GM18498 (cell line): ENCODE results near the gene S100A3.
"Not testable (repeated sequence)": the region's sequence is repeated elsewhere in the genome, so short reads cannot be mapped to it uniquely, and the experiment has no call there.

Source experiments
- ATAC-seq: cut with Tn5 transposase; IDR thresholded peaks from one replicate; pipeline ENCODE4 v1.9.1; 2021; ENCODE audit warnings: mild to moderate bottlenecking, moderate library complexity; ENCODE audit not compliant: unreplicated experiment

The S100A3 gene

DNA sequence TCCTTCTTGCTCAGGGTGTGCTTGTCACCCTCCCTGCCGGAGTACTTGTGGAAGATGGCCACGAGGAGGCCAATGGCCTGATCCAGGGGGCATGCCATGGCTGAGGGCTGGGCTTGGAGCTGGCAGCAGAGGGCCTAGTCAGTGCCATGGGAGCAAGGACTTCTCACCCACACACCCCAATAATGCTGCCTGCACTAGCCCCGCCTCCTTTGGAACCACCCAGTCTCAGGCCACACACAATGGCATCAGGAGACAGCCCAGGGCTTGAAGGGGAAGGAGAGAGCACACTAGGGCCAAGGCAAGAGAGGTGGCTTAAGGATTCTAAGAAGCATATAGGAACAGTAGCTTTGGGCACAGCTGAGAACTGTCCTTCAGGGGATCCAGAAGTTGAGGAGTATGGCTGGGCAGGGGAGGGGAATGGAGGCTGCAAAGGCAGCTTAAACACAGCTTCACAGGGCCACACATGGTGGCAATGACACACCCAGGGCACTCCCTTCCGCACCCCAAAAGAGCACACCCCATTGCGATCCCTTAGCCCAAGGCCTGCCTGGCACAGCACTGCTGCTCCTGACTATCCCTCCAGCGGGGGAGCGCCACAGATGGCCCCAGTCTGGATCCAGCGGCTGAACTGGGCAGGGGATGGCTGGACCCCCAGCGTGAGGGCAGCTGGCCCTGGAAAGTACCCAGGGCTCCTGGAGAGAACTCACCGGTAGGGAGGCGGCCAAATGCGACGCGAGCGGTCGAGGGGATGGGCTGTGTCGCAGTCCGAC, 13.6 kb downstream of the S100A3 start, which contains the start of gene S100A6:
TSS of gene S100A6 (minus strand) at position 750 of the 770 bp plus-strand sequence. CDS start at position 98, 652 bp downstream.
- ATAC-seq, result no peak

DNA sequence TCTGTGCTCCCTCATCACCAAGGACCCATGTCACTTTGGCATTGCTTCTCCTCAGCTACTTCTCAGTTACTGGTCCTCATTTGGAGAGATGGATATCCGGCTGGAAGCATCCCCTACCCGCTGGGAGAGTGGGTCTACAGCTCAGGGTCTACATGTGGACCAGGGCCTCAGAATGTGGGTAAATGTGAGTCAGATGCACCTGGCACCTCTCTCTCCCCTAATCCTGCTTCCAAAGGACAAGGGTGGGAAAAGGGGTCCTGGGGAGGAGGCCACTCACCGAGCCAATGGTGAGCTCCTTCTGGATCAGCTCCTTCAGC, 14.2 kb downstream of the S100A3 start:
- no peak for ATAC-seq

DNA sequence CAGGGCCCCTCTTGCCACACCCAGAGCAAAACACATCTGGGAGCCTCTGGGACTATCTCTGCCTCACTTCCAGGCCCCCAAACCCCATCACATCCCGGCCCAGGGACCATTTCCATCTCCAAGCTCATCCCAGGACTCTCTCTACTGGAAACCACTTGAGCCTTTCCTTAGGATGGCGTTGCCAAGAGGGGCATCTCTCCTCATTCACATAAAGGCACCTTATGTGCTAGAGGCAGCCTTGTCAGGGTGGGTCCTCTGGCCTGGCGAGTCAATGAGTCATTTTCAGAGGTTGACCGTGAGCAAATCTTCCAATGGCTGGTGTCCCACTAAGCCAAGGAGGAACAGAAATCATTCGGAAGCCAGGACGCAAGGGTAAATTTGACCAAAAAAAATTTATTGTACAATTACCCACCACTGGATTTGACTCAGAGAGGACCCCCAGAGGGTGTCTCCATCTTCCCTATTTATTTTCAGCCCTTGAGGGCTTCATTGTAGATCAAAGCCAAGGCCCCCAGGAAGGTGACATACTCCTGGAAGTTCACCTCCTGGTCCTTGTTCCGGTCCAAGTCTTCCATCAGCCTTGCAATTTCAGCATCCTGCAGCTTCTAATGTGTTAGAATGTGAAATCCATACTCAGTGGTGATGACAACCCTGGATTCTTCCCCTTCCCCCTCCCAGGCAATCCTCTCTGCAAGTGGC, 14.7 kb downstream of the S100A3 start:
- no peak for ATAC-seq

DNA sequence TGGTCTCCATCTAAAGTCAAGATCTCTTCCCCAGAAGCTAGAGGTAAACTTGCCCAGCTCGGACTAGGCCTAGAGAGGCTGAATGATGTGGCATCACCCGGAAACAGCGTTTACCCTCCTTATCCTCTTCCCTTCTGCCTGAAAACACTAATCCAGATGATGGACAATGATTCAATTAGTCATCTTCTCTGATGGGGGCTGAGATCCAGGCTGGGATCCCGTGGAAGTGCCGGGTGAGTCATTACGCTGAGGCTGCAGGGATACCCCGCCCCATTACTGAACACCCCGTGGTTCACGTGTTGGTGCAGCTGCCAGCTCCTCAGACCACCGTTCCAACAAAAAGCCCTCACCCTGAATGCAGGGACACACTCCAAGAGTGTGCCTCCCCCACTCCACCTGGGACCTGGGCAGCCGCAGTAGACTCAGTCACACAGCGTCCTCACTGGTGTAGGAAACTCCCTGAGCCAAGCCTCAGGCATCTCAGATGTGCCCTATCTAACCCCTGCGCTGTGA, 15.3 kb downstream of the S100A3 start:
- no peak for ATAC-seq

DNA sequence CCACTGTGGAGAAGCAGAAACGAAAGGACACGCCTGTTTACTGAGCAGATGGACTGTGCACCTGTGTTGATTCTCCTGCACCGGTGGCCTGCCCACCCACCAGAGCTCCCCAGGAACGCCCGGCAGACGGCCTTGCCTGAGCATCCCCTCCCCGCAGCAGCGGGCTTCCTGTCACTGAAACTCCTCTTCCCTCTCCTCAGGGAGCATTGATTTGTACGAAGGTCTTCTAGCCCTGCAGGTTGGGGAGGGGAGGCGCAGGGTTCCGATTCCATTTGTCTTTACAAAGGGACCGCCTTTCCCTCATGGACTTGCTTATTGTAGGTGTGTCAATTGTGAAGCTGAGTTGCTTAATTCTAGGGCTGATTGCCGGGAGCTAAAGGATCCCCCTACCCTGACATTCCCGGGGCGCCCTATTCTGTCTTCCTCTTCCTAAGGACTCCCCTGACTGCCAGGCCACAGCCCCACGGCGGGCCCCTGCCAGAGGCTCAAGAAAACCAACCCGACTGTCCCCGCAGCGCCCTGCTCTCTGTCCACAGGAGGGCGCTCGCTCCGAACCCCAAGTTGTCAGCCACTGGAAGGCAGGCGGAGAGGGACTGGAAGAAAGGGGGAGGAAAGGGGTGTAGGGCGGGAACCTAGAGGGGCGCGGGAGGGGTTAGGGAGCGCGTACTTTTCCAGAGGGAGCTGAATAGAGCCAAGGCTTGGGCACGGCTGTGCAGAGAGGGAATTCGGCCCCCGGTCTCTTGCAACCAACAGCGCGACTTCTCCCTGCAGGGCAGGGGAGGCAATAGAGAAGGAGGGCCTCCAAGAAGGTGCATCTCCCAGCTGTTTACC, 16.1 kb downstream of the S100A3 start:
- no peak for ATAC-seq

DNA sequence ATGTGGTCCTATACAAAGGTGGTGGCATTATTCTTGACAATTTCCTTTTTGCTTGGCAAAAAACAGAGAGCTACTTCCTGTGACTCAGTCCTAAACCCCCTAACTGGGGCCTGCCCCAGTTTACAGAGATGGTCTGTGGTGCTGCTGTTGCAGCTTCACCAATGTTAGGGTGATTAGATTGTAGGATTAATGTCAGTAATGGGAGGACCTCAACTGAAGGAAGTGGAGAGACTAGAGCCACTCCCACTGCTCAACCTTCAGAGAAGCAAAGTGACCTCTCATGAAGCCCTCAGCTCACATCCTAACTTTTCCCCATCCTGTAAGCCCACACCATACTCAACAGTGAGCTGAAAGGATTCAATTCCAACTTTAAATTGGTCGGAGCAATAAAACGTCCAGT, 16.9 kb downstream of the S100A3 start:
- ATAC-seq, result no peak

DNA sequence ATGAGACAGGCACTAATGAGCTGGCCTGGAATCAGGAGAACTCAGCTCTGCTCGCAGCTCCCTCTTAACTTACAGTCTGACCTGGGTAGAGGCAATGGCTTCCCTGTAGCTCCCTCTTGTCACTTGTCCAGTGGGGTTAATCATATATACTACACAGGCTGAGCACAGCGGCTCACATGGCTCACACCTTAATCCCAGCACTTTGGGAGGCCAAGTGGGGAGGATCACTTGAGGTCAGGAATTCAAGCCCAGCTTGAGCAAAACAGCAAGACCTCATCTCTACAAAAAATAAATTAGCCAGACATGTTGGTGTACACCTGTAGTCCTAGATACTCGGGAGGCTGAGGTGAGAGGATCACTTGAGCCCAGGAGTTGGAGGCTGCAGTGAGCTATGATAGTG, 17.4 kb downstream of the S100A3 start:
- ATAC-seq, result no peak

DNA sequence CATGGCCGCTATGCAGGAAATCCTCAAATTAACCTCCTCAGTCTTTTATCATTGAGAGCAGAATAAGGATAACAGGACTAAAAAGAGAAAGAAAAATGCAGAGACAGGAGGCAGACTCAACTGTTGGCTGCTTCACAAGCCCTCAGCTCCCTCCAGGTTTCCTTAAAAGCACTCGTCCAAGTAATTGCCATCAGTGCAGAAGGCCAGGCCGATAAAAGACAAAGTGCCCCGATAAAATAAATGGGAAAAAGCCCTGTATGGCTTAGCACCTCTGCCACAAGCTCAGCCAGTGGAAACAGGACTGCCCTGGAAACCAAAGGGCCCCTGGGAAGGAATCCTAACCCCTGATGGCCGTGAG, 21.4 kb downstream of the S100A3 start:
- no peak for ATAC-seq

DNA sequence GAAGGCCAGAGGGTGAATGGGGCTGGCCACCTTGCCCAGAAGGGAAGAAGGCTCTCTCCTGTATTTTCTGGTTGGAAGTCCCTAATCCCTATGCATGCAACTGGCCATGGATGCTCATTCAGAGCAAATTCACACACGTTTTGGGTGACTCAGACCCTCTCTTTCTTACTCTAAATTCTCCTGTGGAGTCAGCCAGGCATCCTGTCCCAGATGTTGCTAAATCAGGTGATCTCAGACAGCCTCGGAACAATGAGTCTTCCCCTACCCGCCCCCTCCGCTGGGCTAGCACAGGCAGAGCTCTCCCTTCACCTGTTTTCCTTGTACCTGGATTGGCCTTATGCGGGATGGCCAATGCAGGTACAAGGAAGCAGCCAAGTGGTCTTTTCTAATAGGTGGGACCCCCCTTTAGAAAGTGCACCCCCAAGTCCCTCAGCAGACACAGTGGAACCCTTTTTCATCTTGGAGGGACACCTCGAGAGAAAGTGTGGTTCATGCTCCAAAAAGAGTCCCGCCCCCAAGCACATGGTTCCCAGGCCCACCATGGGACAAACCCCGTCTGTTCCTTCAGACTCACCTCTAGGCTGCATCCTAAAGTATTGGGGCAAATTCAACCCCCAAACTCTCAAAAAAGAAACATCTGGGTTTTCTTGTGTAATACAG, 21.9 kb downstream of the S100A3 start:
- ATAC-seq, result no peak

DNA sequence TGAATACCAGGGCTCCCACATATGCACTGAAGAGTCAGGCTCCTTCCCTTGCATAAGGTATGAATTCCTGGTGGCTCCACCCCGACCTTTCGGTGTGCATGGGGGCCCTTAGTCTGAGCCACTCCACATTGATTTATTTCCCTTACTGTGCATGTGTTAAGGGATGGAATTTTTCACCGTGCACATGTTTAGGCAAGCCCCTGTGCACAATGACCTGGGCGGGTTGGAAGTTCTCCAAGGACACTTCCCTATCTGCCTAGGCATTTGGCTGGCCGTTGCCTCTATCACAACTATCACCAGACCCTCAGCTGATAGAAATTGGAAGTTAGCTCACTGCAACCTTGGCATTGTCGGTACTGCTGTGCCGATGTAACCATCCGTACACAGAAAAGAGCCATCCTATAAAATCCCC, 22.9 kb downstream of the S100A3 start:
- ATAC-seq, result no peak

DNA sequence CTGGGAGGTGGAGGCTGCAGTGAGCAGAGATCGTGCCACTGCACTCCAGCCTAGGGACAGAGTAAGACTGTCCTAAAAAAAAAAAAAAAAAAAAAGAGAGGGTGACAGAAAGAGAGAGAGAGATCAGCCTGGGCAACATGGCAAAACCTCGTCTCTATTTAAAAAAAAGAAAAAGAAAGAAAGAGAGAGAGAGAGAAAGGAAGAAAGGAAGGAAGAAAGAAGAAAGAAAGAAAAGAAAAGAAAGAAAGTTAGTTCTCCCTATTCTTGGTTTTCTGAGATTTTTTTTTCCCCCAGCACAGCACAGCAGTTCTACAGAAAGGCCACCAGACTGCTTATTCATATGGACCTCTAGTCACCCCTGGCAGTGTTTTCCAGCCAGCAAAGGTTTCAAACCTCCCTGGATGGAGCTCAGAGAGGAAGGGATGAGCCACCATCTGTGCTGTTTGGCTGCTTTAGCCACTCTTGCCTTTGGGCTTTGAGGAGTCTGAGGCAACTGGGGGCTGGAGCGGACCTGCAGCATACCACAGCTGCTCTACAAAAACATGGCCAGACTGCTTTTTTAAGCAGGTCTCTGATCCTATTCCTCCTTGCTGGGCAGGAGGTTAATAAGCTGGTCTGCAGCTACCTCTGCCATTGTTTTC, 23.9 kb downstream of the S100A3 start:
- no peak for ATAC-seq

DNA sequence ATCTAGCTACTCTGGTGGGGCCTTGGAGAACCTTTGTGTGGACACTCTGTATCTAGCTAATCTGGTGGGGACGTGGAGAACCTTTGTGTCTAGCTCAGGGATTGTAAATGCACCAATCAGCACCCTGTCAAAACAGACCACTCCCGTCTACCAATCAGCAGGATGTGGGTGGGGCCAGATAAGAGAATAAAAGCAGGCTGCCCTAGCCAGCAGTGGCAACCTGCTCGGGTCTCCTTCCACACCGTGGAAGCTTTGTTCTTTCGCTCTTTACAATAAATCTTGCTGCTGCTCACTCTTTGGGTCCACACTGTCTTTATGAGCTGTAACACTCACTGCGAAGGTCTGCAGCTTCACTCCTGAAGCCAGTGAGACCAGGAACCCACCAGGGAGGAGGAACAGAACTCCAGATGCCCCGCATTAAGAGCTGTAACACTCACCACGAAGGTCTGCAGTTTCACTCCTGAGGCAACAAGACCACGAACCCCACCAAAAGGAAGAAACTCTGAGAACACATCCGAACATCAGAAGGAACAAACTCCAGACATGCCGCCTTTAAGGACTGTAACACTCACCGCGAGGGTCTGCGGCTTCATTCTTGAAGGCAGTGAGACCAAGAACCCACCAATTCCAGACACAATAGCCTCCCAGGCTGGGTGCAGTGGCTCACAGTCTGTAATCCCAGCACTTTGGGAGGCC, 26.6 kb downstream of the S100A3 start:
- not testable (repeated sequence) for ATAC-seq

DNA sequence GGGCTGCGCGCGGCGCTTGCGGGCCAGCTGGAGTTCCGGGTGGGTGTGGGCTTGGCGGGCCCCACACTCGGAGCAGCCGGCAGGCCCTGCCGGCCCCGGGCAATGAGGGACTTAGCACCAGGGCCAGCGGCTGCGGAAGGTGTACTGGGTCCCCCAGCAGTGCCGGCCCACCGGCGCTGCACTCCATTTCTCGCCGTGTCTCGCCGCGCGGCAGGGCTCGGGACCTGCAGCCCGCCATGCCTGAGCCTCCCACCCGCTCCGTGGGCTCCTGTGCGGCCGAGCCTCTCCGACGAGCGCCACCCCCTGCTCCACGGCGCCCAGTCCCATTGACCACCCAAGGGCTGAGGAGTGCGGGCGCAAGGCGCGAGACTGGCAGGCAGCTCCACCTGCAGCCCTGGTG, 27.2 kb downstream of the S100A3 start:
- ATAC-seq, result not testable (repeated sequence)

DNA sequence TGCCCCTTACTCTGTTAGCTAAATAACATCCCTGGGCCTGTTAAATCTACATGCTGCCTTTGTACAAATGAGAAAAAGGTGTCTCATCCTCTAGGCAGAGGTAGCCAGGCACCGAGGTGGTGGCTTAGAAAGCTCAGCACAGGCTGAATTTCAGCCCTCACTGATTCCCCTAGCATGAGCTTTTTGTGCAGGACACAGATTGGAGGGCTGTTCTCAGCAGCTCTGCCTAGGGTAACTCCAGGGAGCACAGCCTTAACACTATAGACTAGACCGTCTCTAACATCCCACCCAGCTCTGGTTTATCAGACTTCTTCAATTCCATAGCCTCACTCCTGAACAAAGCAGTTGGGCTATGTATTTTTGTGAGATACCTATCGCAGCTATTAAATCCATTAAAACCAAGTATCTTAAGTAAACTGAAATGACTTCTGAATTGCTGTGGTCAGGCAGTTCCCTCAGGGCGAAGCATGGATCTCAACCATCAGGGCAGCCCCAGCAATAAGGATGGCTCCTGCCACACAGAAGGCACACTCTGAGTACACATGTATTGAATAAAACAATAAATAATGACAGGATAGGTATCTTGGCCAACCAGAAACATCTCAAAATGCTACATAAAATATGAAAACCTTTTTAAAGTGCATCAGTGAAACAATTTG, 28.1 kb downstream of the S100A3 start:
- no peak for ATAC-seq

DNA sequence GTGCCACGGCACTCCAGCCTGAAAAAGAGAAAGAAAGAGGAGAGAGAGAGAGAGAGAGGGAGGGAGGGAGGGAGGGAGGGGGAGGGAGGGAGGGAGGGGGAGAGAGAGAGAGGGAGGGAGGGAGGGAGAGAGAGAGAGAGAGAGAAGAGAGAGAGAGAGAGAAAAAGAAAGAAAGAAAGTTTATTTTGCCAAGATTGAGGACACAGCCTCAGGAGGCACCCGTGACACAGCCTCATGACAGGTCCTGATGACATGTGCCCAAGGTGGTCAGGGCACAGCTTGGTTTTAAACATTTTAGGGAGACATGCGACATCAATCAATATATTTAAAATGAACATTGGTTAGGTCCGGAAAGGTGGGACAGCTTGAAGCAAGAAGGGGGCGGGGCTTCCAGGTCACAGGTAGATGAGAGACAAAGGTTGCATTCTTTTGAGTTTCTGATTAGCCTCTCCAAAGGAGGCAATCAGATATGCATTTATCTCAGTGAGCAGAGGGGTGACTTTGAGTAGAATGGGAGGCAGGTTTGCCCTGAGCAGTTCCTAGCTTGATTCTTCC, 28.8 kb downstream of the S100A3 start:
- not testable (repeated sequence) for ATAC-seq

DNA sequence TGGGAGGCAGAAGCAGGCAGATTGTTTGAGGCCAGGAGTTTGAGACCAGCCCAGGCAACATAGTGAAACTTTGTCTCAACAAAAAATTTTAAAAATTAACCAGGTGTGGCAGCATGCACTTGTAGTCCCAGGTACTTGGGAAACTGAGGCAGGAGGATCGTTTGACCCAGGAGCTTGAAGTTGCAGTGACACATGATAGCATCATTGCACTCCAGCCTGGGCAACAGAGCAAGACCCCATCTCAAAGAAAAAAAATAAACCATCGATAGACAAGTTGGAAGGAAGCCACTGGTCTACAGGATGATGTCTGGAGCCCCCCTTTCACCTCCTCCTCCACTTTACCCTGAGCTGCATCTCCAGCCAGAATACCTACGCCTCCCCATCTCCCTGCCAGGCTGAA, 29.8 kb downstream of the S100A3 start:
- ATAC-seq, result no peak

DNA sequence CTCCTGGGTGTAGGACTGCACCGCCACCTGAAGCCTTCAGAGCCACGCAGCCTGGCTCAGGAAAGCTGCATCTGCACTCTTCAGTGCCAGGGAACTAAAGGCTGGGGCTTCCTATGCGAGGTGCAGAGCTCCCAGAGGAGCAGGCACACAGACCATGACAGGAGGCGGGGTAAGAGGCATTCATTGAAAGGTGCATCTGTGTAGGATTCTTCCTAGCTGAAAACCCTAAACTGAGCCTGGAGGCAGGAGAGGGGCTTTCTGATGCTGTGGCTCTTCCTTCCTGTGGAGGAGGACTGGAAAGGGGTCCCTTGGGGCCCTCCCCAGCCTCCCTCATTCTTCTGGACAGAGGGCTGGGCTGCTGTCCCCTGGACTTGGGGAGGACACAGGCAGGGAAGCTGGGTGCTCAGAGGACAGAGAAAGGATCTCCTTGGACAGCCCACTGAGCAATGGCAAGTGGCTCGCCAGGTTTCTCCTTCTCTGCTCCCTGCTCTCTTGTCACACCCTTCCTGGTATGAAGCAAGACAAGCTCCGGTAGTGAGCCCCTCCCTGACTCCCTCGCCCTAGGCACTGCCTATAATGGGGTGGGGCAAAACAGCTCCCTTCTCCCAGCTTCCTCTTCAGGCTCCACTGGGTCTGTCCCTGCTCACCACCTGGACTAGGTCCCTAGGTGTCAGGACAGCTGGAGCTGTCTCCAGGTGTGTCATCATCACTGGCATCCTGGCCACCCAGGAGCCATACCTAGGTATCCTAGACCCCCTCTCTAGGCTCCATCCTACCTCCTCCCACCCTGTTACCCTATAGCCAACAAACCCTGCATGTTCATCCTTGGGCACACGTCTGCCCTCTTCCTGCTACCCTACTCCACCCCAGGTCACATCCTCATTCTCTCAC, 33.3 kb downstream of the S100A3 start:
- ATAC-seq, result no peak

DNA sequence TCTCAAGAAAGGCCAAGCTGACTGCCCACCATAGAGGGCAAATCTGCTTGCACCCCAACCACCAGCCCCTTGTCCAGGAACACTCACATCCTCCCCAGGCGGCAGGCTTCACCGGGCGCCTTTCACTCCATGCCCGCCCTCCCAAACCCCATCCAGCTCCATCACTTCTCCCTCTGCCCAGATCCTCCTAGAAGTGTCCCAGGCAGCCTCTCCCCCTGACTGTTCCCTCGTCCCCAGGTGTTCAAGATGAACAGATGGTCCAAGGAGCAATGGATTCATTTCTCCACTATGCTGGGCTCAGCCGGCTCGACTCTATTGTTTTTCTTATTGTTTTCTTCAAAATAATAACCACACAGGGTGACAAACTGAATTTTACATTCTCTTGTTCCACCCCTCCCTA, 35.4 kb downstream of the S100A3 start:
- no peak for ATAC-seq
